ENCODE results near the gene SLC37A2.

Gene SLC37A2

DNA sequence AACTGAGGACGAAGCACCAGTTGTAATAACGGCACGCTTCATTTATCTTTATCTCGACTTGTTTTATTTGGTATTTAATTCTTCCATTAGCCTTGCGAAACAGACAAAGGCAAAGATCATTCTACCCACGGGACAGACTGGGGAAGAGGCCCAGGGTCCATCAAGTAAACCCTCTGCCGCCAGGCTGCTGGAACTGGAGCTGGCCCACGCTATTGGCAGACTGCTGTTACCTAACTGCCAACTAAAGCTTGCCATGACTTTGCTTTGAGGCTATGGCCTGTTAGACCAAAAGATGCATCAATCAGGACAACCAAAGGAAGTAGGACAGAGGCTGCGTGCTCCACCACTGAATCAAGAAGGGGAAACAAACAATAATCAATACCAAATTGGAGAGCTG is 49.1 kb downstream of the SLC37A2 start:
- no peak for DNase-seq

DNA sequence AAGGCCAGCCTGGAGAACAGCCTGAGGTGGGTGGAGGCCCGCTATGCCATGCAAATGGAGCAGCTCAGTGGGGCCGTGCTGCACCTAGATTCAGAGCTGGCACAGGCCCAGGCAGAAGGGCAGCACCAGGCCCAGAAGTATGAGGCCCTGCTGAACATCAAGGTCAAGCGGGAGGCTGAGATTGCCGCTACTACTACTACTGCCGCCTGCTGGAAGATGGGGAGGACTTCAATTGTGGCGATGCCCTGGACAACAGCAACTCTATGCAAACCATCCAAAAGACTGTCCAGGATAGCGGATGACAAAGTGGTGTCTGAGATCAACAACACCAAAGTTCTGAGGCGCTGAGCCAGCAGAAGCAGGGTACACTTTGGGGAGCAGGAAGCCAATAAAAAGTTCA is 51.4 kb downstream of the SLC37A2 start:
- no peak for DNase-seq

DNA sequence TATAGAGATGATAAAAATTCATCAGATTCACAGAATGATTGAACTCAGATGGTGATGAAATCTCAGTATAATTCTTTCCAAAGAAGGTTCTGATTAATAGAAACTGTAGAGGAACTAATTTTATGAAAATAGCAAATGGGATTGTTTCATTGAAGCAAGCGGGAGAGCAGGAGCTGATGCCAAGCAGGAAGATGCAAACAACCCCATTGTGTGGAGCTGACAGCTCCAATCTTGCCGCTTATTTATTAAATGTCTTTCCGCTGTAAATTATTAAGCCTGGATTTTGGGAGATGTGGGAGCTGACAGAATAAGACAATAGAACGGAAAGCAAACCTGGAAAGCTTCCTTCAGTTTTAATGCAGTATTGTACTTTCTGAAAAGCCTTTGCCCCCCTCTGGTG is 54.3 kb downstream of the SLC37A2 start:
- DNase-seq = no peak

DNA sequence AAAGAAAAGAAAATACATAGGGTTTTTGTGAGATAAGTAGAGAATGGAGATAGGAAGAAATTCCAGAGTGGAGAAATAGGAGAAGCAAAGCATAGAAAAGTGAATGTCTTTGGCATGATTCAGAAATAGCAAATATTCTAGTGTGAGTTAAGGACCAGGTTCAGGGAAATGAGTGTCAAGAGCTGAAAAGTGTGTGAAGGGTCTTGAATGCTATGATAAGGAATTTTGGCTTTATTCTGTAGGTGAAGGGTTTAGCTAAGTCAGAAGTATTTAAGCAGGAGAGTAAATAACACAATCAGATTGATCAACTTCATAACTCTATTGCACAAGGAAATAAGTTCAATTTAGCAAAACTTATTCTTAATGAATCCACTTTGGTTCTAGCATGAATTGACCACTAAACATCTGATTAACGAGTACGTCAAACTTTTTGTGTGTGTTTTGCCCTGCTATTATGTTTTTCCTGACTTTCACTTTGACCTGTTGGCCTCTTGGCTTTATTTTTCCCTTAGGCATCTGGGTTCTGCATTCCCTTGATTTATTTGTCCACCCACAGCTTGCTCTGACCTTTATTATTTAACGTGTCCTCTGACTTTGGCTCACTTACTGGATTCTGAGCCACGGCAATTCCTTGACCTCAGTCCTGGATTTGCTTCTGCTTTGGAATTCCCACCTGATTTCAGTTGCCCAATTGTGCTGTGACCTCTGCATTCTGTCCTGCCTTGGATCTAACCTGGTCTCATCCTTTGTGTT is 60.3 kb downstream of the SLC37A2 start:
- no peak for DNase-seq

DNA sequence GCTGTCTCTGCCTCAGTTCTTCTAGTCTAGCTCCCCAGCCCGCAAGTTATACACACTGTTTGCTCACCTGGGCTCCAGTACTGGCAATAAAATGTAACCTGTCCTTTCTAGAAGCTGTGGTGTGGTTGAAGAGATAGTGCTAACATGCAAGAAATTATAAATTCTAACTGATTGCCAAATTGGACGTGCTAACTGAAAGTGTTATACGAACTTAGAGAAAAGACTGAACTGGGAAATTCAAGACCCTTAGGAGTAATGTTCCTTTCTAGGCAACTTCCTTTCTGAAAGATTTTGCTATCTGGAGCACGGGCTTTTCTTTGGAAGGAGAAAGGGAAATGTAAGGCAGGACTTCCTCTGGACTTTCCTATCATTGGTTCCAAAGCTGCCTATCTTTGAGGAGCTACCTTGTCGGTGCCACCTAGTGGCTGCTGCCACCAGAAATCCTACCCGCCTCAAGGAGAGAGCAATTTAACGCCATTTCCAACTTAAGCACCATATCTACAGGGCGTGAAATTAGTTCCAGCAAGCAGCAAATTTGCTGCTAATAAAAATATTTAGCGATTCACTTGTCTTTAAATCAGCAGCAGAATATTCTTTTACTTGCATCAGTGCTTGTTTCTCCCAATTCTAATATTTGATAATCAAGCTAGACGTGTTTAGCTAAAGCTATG is 61.0 kb downstream of the SLC37A2 start:
- DNase-seq = no peak

DNA sequence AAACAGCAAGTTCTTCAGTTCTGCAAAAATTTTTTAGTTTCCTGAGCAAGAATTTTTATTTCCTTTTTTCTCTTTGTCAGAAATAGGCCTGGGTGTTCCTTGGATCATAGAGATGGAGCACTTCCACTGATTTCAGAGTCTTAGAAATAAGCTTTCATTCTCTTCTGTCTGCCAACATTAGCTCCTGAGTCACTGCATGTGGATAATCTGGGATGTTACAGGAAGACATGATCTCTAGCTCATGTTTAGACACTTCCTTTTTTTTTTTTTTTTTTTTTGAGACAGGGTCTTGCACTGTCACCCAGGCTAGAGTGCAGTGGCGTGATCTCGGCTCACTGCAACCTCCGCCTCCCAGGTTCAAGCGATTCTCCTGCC is 61.5 kb downstream of the SLC37A2 start:
- DNase-seq = no peak

DNA sequence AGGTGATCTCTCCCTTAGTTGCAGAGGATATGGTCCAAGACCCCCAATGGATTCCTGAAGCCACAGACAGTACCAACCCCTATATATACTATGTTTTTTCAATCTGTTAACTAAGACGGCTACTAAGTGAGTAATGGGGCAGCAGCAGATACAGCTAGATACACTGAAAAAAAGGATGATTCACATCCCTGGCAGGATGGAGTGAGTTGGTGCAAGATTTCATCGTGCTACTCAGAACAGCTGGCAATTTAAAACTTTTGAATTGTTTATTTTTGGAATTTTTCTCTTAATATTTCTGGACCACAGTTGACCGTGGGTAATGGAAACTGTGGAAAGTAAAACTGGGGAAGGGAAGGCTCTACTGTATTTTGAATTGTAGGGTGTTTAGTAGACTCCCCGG is 65.3 kb downstream of the SLC37A2 start:
- DNase-seq = no peak

DNA sequence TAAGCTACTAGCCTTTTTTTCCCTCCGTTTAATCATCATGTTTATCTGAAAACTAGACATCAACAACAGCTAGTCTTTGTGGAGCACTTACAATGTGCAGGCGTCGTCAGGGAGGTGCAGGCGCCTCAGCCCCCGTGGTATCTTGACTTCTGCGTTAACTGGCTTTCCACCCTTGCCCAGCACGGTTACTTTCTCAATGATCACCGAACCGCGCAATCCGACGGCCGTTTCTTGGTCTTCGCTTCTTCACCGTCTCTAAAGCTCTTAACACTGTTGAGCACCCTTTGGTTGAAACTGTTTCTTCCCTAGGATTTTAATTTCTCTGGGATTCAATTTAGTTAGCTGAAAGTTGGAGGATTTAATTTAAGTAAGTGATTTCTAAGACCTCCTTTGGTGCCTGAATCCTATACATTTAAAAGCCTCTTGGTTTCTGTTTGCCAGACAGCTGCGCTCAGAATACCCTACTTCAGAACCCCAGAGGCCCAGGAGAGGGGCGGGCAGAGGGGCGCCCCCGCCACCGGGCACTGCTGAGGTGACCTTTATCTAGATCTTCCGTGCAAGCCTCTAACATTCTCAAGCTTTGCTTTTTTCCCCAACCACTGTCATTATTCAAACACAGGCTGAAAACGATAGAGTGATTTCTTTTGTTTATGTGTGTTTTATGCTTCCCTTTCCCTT is 66.3 kb downstream of the SLC37A2 start:
- DNase-seq = no peak

DNA sequence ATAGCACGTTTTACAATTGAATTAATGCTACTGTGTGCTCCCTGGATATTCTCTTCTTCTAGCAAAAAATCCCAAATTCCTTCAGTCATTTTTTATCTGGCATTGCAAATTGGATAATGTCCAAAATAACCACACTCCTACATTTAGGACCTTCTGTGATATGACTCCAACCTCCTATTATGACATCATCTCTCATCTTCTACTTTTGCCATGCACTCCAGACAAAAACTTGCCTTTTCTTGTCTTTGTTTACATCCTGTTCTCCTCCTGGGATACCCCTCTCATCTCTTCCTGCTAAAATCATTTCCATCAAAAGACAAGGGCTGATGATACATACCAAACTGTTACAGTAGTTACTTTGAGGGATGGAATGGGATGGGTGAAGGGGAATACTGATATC is 69.0 kb downstream of the SLC37A2 start:
- DNase-seq = no peak

DNA sequence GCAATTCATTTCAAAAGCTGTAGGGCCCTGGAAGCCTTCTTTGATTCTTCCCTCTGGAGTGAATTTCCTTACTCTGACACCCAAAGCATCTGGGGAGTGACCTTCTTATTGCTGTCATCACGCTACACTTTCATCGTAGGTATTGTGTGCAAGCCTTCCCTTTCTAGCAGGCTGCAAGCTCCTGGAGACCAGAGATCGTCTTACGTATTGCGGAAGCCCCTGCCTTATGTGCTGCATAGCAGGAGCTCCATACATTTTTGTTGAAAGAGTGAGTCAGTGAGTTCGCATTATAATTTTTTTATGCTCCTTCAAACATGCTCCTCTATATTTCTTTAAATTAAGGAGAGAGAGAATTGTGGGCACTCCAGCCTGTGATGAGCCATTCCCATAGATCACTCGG is 69.5 kb downstream of the SLC37A2 start:
- DNase-seq = no peak

DNA sequence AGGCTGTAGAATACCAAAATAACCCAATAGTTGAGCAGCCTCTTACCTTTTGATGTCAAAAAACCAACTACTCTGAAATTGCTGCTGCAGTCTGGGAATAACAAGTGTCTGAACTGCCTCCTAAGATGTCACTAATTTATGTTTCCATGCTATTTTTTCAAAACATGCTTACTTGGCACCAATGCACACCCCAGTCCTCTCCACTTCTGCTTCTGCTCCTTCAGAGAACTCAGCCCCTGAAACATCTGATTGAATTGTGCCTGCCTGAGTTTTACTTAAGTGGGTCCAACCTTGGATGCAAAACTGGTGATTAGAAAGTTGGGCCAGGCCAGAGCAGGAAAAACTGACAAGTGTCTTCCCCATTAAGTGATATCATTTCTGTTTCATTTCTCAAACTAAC is 72.9 kb downstream of the SLC37A2 start:
- DNase-seq = no peak

DNA sequence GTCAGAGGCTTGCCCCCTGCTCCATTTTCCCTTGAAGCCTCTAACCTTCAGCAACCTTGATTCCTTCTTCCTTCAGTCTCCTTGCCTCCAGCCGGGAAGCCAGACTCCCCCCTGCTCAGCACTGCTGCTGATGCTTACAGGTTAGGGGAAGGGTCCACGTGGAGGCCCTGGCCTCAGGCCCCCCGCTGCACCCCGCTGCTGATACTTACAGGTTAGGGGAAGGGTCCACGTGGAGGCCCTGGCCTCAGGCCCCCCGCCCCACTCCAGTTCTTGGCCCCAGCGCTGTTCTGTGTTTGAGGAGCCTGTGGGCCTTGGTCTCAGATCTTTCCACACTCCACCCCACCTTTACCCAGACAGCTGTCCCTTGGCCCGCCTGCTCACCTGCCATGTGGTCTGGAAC is 75.9 kb downstream of the SLC37A2 start:
- no peak for DNase-seq

DNA sequence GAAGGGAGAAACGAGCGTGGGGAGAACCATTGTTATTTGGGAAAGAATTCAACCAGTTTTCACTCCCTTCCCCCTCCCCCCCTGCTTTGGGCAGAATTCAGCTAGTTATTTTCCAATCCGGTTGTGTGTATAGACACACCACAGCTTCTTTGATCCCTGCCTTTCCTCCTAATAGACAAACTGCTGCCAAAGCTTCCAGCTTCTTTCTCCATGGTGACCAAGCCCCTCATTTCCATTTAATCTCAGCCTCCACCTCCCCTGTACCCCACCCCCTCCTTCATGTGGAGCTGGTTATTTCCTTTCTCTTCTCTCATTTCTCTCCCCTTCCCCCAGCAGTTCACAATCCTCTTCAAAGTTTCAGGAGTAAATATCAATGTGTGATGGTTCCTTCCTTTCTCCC is 76.7 kb downstream of the SLC37A2 start:
- no peak for DNase-seq

Measured in GOT3 (cell line).